Aorta (tissue), 5 donors: ENCODE measurements around the gene ARHGEF19. TPM values are rescaled to one million over a fixed set of nuclear protein-coding genes. Genes with fewer than 3 reads are reported as not detected.
A peak's percentile ranks its signal among the peaks of the same experiment; 100 is the strongest.
"Not testable (repeated sequence)": the region's sequence is repeated elsewhere in the genome, so short reads cannot be mapped to it uniquely, and the experiment has no call there.

Experiments used
- ATAC-seq: fragments of 200-7000 bp; cut with Tn5 transposase; one replicate; pipeline ENCODE4 v1.9.1; 2022; ENCODE audit warnings: moderate library complexity; ENCODE audit not compliant: low FRiP score
- DNase-seq, 2 donors: peaks; one replicate each; pipeline ENCODE4 v3.0.0-alpha.2; 2020
- H3K27ac ChIP-seq, 2 donors: one replicate each; pipeline ENCODE4 v1.5.1; 2013; ENCODE audit warnings: low read length in 2 of 2, mild to moderate bottlenecking in 2 of 2, moderate library complexity in 2 of 2, control low read depth in 1 of 2, inconsistent platforms in 1 of 2, low read depth in 1 of 2
- H3K27me3 ChIP-seq, 2 donors: one replicate each; pipeline ENCODE4 v1.6.1; 2013; ENCODE audit warnings: control low read depth in 1 of 2, low read length in 1 of 2, mild to moderate bottlenecking in 1 of 2, moderate library complexity in 1 of 2; ENCODE audit not compliant: insufficient read depth in 2 of 2, control insufficient read depth in 1 of 2
- H3K36me3 ChIP-seq, 2 donors: one replicate each; pipeline ENCODE4 v1.6.1; 2013; ENCODE audit warnings: control low read depth in 1 of 2, low read length in 1 of 2, mild to moderate bottlenecking in 1 of 2; ENCODE audit not compliant: insufficient read depth in 2 of 2, control insufficient read depth in 1 of 2
- H3K4me1 ChIP-seq, 2 donors: one replicate each; pipeline ENCODE4 v1.6.1; 2013; ENCODE audit warnings: low read length in 2 of 2, control low read depth in 1 of 2, mild to moderate bottlenecking in 1 of 2, moderate library complexity in 1 of 2; ENCODE audit not compliant: insufficient read depth in 2 of 2, control insufficient read depth in 1 of 2
- H3K4me3 ChIP-seq, 2 donors: one replicate each; pipeline ENCODE4 v1.5.1; 2013; ENCODE audit warnings: low read length in 2 of 2, control low read depth in 1 of 2, mild to moderate bottlenecking in 1 of 2
- H3K9me3 ChIP-seq: one replicate; pipeline ENCODE4 v1.6.1; 2013; ENCODE audit warnings: mild to moderate bottlenecking, low read length; ENCODE audit not compliant: control insufficient read depth
- WGBS, 2 donors: extraction: QIAGEN DNeasy Blood & Tissue Kit; methylation state at CpG; one replicate each; pipeline ENCODE4 v1.1.7; 2013; 5-methylcytosine and 5-hydroxymethylcytosine counted together
- intact Hi-C, 2 donors: fragments of 100-400 bp; cut with DNase I; formaldehyde crosslinking; loops; one replicate each; pipeline versions ENCODE4 v1.14.2 to v1.15.0; 2022
- polyA plus RNA-seq, 2 donors: library from polyadenylated mRNA; stranded (reverse); fragments of 200-250 nt; gene quantifications; one replicate each; pipeline ENCODE4 v1.2.3, GENCODE V29; 2013
- total RNA-seq, 2 donors: library from RNA; stranded (reverse); fragmentation: NEBNext Ultra II Directional; extraction: Animal tissue kit (Norgen Biotek cat#: 25700); gene quantifications; one replicate each; pipeline ENCODE4 v1.2.1, GENCODE V29; 2021
- donor health status: healthy with polysubstance abuse.
- donor health status: Bipolar disorder and iron deficiency.
- donor health status: DM: no; HTN: no; CAD: no.
- donor health status: DM: no; HTN: no; CAD: no.
- donor health status: DM: yes; HTN: yes; CAD: no.

The ARHGEF19 gene
- total and polyA plus RNA-seq, 4 donors, result 3.3 to 19.7 (median 7.9) TPM

DNA sequence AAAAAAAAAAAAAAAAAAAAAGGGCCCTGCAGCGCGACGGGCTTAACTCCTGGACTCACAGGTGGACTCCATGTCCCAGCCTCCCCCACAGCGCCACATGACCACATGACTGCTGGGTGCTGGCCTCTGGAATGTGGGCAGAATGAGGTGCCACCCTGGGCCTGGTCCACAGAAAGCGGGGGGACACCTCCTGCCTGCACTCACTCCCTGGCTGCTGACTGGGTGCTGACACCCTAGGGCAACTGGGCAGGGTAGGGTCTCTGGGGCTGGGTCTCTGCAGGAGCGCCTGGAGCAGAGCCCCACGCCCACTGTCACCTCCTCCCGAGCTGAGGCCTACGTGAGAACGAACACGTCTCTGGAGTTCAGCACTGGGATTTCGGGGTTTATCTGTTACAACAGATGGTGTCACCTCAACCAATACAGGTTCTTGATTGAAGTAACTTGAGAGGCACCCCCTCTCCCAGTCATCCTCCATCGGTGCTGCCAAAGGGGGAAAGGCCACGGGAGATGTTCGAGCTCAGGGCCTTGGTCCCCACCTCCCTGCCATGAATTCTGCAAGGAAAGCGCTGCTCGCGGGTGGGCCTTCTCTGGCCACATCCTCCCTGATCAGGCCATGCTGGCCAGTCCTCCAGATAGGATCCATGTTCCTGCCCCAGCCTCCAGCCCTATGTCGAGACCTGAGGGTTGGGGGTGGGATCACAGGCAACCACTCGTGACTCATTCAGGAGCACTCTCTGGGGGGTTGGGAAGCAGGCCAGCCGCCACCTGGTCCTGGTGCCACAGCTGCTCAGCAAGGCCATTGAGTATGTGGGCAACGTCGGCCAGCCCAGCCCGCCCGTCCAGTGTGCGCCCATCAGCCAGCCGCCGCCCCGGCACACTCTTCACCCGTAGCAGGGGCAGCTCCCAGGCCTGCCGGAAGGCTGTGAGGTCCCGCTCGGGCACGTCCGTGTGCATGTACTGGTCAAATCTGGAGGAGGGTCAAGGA is 19.2 kb upstream of the ARHGEF19 start:
- 93 to 94% methylated on average over 32 to 35 of the region's 35 CpGs for WGBS, 2 donors
- no peaks in the 10 kb centered on the region for H3K4me1 ChIP-seq
- H3K4me3 ChIP-seq, result no peak overlapping the region
- intact Hi-C loops, result no loop called here
- H3K27ac ChIP-seq, result no peak overlapping the region
- no peak for ATAC-seq
- DNase-seq, result peak in 1 of 2 donors; percentile 68
- H3K9me3 ChIP-seq, result no peaks in the 10 kb centered on the region
- H3K27me3 ChIP-seq, result no peaks in the 10 kb centered on the region
- no peaks in the 10 kb centered on the region for H3K36me3 ChIP-seq

DNA sequence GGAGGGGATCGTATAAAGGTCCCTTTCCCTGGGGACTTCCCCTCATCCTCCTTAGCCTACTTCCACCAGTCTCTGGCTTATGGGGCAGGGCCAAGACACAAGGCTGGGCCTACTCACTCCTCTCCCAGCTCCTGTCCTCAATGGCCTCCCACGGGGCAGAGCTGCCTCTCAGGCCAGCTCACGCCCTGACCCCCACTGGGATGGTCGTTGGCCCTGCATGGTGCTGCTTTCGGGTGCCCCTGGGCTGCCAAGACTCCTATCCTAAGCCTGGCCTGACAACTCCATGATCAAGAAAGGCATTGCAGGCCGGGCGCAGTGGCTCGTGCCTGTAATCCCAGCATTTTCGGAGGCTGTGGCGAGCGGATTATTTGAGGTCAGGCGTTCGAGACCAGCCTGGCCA is 18.3 kb upstream of the ARHGEF19 start:
- no peaks in the 10 kb centered on the region for H3K27me3 ChIP-seq
- H3K9me3 ChIP-seq, result no peaks in the 10 kb centered on the region
- no peaks in the 10 kb centered on the region for H3K36me3 ChIP-seq
- no peaks in the 10 kb centered on the region for H3K4me1 ChIP-seq
- WGBS, 2 donors, result 84 to 91% methylated on average over 13 of the region's 13 CpGs
- no peak for ATAC-seq
- no peak overlapping the region for H3K4me3 ChIP-seq
- peak in 1 of 2 donors; percentile 52 for DNase-seq
- no peak overlapping the region for H3K27ac ChIP-seq
- intact Hi-C loops, result no loop called here

DNA sequence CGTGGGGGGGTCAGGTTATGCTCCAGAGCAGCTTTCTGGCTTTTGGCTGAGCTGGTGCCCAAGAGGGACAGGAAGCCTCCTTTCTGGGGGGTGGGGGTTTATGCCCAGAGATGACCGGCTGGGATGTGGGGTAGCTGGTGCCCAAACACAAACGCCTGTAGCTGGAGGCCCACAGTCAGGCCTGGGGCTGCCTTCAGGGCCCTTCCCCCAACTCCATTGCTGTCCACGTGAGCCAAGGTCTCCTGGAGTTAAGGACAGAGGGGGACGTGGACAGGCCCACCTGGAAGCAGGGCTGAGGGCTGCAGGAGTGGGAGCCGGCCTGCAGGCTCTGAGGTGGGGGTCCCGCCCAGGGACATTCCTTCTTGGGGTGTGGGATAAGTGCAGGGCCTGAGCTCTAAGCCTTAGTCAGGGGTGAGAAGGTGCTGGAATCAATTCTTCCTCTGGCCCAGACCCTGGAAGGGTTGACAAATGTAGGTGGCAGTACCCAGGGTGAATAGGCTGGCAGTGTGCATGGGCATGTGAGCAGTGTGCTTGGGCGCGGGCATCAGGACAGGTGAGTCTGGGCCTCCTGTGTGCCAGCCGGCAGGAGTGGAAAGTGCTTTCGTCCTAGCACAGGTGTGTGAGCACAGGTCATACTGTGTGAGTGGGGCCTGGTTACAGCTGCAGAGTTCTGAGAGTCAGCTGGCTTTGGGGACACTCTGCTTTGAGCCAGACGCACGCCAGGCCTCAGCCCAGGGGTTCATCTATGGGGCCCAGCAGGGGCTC is 17.7 kb upstream of the ARHGEF19 start:
- H3K4me3 ChIP-seq, result no peak overlapping the region
- no peaks in the 10 kb centered on the region for H3K4me1 ChIP-seq
- H3K27me3 ChIP-seq, result no peaks in the 10 kb centered on the region
- H3K9me3 ChIP-seq, result no peaks in the 10 kb centered on the region
- intact Hi-C loops, result no loop called here
- no peak overlapping the region for H3K27ac ChIP-seq
- WGBS, 2 donors, result 85 to 87% methylated on average over 13 of the region's 13 CpGs
- no peaks in the 10 kb centered on the region for H3K36me3 ChIP-seq
- DNase-seq, result peak in 1 of 2 donors; percentile 51
- no peak for ATAC-seq

DNA sequence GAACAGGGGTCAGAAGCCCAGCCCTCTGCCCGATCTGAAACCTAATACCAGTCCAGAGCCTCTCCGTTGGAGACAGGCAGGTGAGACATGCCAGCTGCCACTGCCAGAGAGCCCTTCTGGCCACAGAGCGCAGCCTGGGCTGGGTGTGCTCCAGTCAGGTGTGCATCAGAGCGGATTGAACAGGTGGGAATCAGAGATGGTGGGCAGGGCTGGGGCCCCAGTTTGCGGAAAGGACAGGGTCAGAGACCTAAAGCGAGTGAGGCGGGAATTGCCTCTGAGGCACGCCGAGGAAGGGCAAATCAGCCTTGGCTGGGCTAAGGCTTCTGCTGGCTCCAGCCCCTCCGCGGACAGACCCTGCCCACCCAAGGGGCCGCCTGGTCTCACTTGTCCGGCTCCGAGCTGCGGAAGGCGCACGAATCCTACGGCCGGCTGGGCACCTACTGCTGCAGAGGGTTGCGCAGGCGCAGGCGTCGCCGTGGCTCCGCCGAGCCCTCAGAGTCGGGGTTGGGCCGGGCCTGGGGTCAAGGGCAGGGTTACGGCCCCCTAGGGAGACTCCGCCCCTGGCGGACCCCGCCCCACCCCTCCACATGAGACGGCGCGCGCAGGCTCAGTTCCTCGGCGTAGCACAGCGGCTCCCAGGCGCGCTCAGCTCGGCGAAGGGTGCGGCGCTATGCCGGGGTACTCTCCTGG is 14.2 kb upstream of the ARHGEF19 start:
- DNase-seq, result no peak
- Histone ChIP-seq H3K9me3 (no peaks in the 10 kb centered on the region), H3K36me3 (no peaks in the 10 kb centered on the region), H3K27ac (no peak overlapping the region), H3K4me1 (no peaks in the 10 kb centered on the region), H3K4me3 (no peak overlapping the region), H3K27me3 (no peaks in the 10 kb centered on the region)
- intact Hi-C loops, result no loop called here
- peak; percentile 55 for ATAC-seq
- 22% methylated on average over 44 to 46 of the region's 46 CpGs for WGBS, 2 donors

DNA sequence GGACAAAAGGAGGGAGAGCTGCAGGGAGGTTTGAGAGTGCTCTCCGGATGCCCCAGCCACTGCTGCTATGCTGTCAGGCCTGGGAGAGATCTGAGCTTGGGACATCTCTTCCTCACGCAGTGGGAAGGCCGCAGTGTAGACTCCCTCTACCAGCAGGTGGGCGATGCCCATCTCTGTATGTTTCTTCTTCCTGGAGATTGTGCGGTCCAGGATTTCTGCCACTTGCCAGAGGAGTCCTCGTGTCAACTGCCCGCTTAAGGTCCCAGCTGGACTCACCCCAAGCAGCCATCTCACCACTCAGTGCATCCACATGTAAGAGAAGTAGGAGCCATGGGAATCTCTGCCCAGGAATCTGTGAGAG is 13.7 kb upstream of the ARHGEF19 start:
- 95 to 97% methylated on average over 7 of the region's 7 CpGs for WGBS, 2 donors

DNA sequence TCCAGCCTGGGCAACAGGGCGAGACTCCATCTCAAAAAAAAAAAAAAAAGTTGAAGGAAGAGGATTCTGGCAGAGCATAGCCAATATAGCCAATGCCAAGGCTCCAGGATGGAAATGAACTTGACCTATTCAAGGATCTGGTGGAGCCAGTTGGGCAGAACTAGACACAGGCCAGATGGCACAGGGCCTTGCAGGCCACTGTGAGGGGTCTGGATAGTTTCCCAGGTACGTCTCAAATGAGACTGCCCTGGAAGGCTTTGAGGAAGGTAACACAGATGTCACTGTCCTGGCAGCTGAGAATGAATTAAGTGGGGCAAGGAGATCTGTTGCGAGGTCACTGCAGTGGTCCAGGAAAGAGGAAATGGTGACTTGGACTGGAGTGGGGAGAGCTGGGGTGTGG is 12.0 kb upstream of the ARHGEF19 start:
- WGBS, 2 donors, result 90 to 92% methylated on average over 3 of the region's 3 CpGs
- Histone ChIP-seq H3K36me3 (no peaks in the 10 kb centered on the region), H3K27ac (no peak overlapping the region), H3K9me3 (no peaks in the 10 kb centered on the region), H3K27me3 (no peaks in the 10 kb centered on the region), H3K4me1 (no peaks in the 10 kb centered on the region), H3K4me3 (no peak overlapping the region)
- DNase-seq (no peak), ATAC-seq (no peak)
- intact Hi-C loops, result no loop called here

More for the DNA sequence above, 13.7 kb upstream of the ARHGEF19 start:
- Histone ChIP-seq H3K4me1 (no peaks in the 10 kb centered on the region), H3K4me3 (no peak overlapping the region), H3K36me3 (no peaks in the 10 kb centered on the region), H3K9me3 (no peaks in the 10 kb centered on the region), H3K27me3 (no peaks in the 10 kb centered on the region), H3K27ac (no peak overlapping the region)
- ATAC-seq, result no peak
- intact Hi-C loops, result no loop called here
- DNase-seq, result no peak

DNA sequence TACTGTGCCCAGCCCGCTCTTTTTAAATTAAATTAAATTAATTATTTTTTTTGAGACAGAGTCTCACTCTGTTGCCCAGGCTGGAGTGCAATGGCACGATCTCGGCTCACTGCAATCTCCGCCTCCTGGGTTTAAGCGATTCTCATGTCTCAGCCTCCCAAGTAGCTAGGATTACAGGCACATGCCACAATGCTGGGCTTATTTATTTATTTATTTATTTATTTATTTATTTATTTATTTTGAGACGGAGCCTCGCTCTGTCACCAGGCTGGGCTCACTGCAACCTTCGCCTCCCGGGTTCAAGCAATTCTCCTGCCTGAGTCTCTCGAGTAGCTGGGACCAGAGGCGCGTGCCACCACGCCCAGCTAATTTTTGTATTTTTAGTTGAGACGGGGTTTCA is 10.3 kb upstream of the ARHGEF19 start:
- intact Hi-C loops, H3K9me3 ChIP-seq, H3K4me1 ChIP-seq, H3K4me3 ChIP-seq, H3K36me3 ChIP-seq, DNase-seq, ATAC-seq, H3K27ac ChIP-seq, H3K27me3 ChIP-seq: not testable (repeated sequence)
- 92 to 94% methylated on average over 14 of the region's 14 CpGs for WGBS, 2 donors

DNA sequence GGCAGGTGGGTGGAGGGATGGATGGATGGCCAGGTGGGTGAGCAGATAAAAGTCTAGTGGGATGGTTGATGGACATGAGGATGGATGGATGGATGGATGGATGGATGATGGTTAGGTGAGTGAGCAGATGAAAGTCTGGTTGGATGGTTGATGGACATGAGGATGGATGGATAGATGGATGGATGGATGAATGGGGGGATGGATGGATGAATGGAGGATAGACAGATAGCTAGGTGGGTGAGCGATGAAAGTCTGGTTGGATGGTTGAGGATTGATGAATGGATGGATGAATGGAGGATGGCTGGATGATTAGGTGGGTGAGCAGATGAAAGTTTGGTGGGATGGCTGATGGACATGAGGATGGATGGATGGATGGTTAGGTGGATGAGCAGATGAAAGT is 9.0 kb upstream of the ARHGEF19 start:
- WGBS, 2 donors, result 97% methylated on average over 1 of the region's 1 CpG
- no peak for DNase-seq
- no peaks in the 10 kb centered on the region for H3K4me1 ChIP-seq
- no peak for ATAC-seq
- intact Hi-C loops, result no loop called here
- H3K27me3 ChIP-seq, result no peaks in the 10 kb centered on the region
- no peak overlapping the region for H3K4me3 ChIP-seq
- H3K36me3 ChIP-seq, result no peaks in the 10 kb centered on the region
- H3K27ac ChIP-seq, result no peak overlapping the region
- no peaks in the 10 kb centered on the region for H3K9me3 ChIP-seq
